ENCODE results near the gene CEACAM19. TPM values are rescaled to one million over a fixed set of nuclear protein-coding genes. Genes with fewer than 3 reads are reported as not detected.

The CEACAM19 gene
- total and polyA plus RNA-seq, 2 donors from 2014 or later, result 5.1 to 5.5 TPM

DNA sequence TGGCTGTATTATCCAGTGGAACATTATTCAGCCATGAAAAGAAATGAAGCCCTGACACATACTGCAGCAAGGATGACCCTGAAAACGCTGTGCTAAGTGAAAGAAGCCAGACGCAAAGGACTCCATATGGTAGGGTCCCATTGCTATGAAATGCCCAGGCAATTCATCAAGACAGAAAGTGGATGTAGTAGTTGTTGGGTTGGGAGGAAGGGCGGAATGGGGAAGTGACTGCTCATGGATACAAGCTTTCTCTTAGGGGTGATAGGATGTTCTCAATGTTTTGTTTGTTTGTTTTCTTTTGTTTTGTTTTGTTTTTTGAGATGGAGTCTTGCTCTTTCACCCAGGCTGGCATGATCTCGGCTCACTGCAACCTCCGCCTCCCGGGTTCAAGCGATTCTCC is 16.6 kb downstream of the CEACAM19 start:
- Histone ChIP-seq H3K9ac (ENCODE audit: low read length in 3 of 3) (no peak overlapping the region), H3K4me1 (ENCODE audit: control insufficient read depth in 2 of 3, insufficient read depth in 2 of 3, low read depth in 1 of 3, low read length in 3 of 3) (peaks cover 0 to 11% (median 4%) of the 10 kb centered on the region in 3 donors)
- no peak for FAIRE-seq

DNA sequence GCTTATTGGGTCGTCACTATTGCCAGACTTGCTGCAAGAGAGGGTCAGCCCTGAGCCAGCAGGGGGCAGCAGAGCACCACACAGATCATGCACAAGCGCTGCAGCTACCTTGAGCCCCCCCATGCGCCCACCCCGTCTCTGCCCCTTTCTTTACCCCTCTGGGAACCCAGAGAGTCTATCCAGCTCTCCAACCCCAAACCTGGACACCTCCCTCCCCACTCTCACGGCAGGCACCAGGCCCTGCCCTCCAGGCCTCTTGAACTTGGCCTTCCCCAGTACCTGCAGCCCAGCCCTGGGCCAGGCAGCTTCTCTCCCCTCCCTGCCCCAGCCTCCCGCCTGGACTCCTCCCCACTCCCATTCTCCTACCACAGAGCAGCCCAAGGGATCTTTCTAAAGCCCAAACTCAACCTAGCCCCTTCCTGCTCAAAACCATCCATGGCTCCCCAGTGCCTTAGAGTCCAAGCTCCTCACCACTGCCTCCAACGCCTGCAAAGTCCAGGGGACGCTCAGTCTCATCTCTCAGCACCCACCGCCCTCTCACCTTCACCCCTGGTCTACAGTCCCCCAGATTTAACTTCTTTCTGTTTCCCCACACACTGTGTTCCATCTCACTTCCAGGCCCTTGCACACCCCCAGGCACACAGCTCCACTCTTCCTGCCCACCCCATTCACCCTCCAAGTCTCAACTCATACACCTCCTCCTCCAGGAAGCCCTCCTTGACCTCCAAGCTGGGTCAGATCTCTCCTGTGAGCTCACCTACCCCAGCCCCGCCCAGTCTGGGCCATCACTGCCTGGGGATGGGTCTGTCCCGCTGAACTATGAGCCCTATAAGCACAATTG is 18.2 kb downstream of the CEACAM19 start:
- peaks cover 0 to 11% (median 4%) of the 10 kb centered on the region in 3 donors for H3K4me1 ChIP-seq (ENCODE audit: control insufficient read depth in 2 of 3, insufficient read depth in 2 of 3, low read depth in 1 of 3, low read length in 3 of 3)
- no peaks in the 10 kb centered on the region for H3K36me3 ChIP-seq (ENCODE audit: control insufficient read depth in 2 of 3, insufficient read depth in 3 of 3, low read length in 3 of 3)
- H3K27me3 ChIP-seq (ENCODE audit: control insufficient read depth, insufficient read depth, low read length), result no peaks in the 10 kb centered on the region
- DNase-seq, result peak; percentile 81 to 92 (median 87)
- no peak overlapping the region for H3K27ac ChIP-seq (ENCODE audit: low read depth in 2 of 2, low read length in 2 of 2)
- no peak overlapping the region for H3K9ac ChIP-seq (ENCODE audit: low read length in 3 of 3)
- no peaks in the 10 kb centered on the region for H3K9me3 ChIP-seq (ENCODE audit: control insufficient read depth in 2 of 3, insufficient read depth in 1 of 3, low read length in 3 of 3)
- TF ChIP-seq, protein P1, sequence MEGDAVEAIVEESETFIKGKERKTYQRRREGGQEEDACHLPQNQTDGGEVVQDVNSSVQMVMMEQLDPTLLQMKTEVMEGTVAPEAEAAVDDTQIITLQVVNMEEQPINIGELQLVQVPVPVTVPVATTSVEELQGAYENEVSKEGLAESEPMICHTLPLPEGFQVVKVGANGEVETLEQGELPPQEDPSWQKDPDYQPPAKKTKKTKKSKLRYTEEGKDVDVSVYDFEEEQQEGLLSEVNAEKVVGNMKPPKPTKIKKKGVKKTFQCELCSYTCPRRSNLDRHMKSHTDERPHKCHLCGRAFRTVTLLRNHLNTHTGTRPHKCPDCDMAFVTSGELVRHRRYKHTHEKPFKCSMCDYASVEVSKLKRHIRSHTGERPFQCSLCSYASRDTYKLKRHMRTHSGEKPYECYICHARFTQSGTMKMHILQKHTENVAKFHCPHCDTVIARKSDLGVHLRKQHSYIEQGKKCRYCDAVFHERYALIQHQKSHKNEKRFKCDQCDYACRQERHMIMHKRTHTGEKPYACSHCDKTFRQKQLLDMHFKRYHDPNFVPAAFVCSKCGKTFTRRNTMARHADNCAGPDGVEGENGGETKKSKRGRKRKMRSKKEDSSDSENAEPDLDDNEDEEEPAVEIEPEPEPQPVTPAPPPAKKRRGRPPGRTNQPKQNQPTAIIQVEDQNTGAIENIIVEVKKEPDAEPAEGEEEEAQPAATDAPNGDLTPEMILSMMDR (IDR thresholded peaks at IDR 0.05; ENCODE audit: borderline replicate concordance, extremely low read depth, insufficient read depth), result peak; percentile 92
- FAIRE-seq, result no peak
- H3K4me3 ChIP-seq (ENCODE audit: low read length in 3 of 3), result no peak overlapping the region
- intact Hi-C loops (cut with DNase I), result no loop called here

More for the DNA sequence above, 16.6 kb downstream of the CEACAM19 start:
- Histone ChIP-seq H3K4me3 (ENCODE audit: low read length in 3 of 3) (no peak overlapping the region), H3K36me3 (ENCODE audit: control insufficient read depth in 2 of 3, insufficient read depth in 3 of 3, low read length in 3 of 3) (no peaks in the 10 kb centered on the region), H3K27me3 (ENCODE audit: control insufficient read depth, insufficient read depth, low read length) (no peaks in the 10 kb centered on the region), H3K27ac (ENCODE audit: low read depth in 2 of 2, low read length in 2 of 2) (no peak overlapping the region), H3K9me3 (ENCODE audit: control insufficient read depth in 2 of 3, insufficient read depth in 1 of 3, low read length in 3 of 3) (no peaks in the 10 kb centered on the region)
- intact Hi-C loops (cut with DNase I), result no loop called here
- peak in 1 of 5 donors; percentile 0 for DNase-seq
- TF ChIP-seq, protein P1 (IDR thresholded peaks at IDR 0.05; ENCODE audit: borderline replicate concordance, extremely low read depth, insufficient read depth), result no peak

DNA sequence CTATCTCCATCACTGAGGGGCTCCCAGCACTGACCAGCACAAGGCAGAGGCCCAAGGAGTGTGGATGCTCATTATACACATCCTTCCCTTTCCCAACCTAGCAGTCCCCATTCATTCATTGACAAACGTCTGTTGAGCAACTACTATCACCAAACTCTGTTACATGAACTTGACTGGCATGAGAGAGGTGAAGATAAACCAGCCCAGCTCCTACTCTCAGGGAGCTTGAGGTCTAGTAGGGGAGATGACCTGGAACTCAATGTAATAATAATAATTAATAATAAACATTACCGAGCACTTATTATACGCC is 18.8 kb downstream of the CEACAM19 start:
- no peak overlapping the region for H3K27ac ChIP-seq (ENCODE audit: low read depth in 2 of 2, low read length in 2 of 2)
- H3K36me3 ChIP-seq (ENCODE audit: control insufficient read depth in 2 of 3, insufficient read depth in 3 of 3, low read length in 3 of 3), result no peaks in the 10 kb centered on the region
- H3K27me3 ChIP-seq (ENCODE audit: control insufficient read depth, insufficient read depth, low read length), result no peaks in the 10 kb centered on the region
- DNase-seq, result no peak
- H3K4me3 ChIP-seq (ENCODE audit: low read length in 3 of 3), result no peak overlapping the region
- no peaks in the 10 kb centered on the region for H3K9me3 ChIP-seq (ENCODE audit: control insufficient read depth in 2 of 3, insufficient read depth in 1 of 3, low read length in 3 of 3)
- intact Hi-C loops (cut with DNase I), result no loop called here
- TF ChIP-seq, protein P1 (IDR thresholded peaks at IDR 0.05; ENCODE audit: borderline replicate concordance, extremely low read depth, insufficient read depth), result no peak
- no peak for FAIRE-seq
- H3K4me1 ChIP-seq (ENCODE audit: control insufficient read depth in 2 of 3, insufficient read depth in 2 of 3, low read depth in 1 of 3, low read length in 3 of 3), result peaks cover 0 to 8% (median 4%) of the 10 kb centered on the region in 3 donors
- no peak overlapping the region for H3K9ac ChIP-seq (ENCODE audit: low read length in 3 of 3)
